ENCODE data around the gene TBC1D25.
A peak's percentile ranks its signal among the peaks of the same experiment; 100 is the strongest.
"Not testable (repeated sequence)": the region's sequence is repeated elsewhere in the genome, so short reads cannot be mapped to it uniquely, and the experiment has no call there.

TBC1D25 gene

GRCh38 chrX:48515842-48516241 lies 23.7 kb upstream of the TBC1D25 start:
- DNase-seq (ENCODE audit: low read depth), result no peak

GRCh38 chrX:48516285-48516684 lies 23.2 kb upstream of the TBC1D25 start:
- no peak for DNase-seq (ENCODE audit: low read depth)

GRCh38 chrX:48516987-48517386 lies 22.5 kb upstream of the TBC1D25 start:
- DNase-seq (ENCODE audit: low read depth), result no peak

GRCh38 chrX:48519481-48519880 lies 20.0 kb upstream of the TBC1D25 start:
- DNase-seq (ENCODE audit: low read depth), result not testable (repeated sequence)

GRCh38 chrX:48520455-48520854 lies 19.1 kb upstream of the TBC1D25 start:
- DNase-seq (ENCODE audit: low read depth), result no peak

- no peak for DNase-seq (ENCODE audit: low read depth)
These were observed 18.6 kb upstream of the TBC1D25 start for GRCh38 chrX:48520976-48521352.

GRCh38 chrX:48521353-48522243 lies 17.9 kb upstream of the TBC1D25 start, which contains the start of gene EBP:
EBP (plus strand) TSS chrX:48521808; CDS start chrX:48523772, 1,964 bp downstream.
- DNase-seq (ENCODE audit: low read depth), result peak; percentile 88

- no peak for DNase-seq (ENCODE audit: low read depth)
These were observed 17.2 kb upstream of the TBC1D25 start for GRCh38 chrX:48522291-48522690.

GRCh38 chrX:48523682-48524081 lies 15.8 kb upstream of the TBC1D25 start:
- DNase-seq (ENCODE audit: low read depth), result no peak

GRCh38 chrX:48525853-48526252 lies 13.7 kb upstream of the TBC1D25 start:
- not testable (repeated sequence) for DNase-seq (ENCODE audit: low read depth)

GRCh38 chrX:48530736-48531135 lies 8.8 kb upstream of the TBC1D25 start:
- no peak for DNase-seq (ENCODE audit: low read depth)

- no peak for DNase-seq (ENCODE audit: low read depth)
These were observed 8.1 kb upstream of the TBC1D25 start for GRCh38 chrX:48531358-48531959.

- no peak for DNase-seq (ENCODE audit: low read depth)
These were observed 7.4 kb upstream of the TBC1D25 start for GRCh38 chrX:48532161-48532560.

- no peak for DNase-seq (ENCODE audit: low read depth)
These were observed 6.3 kb upstream of the TBC1D25 start for GRCh38 chrX:48533165-48533564.

- DNase-seq (ENCODE audit: low read depth), result no peak
These were observed 721 bp upstream of the TBC1D25 start for GRCh38 chrX:48538641-48539344.

- DNase-seq (ENCODE audit: low read depth), result peak; percentile 36
These were observed 488 bp downstream of the TBC1D25 start for GRCh38 chrX:48540028-48540375.

GRCh38 chrX:48540480-48540879 lies 966 bp downstream of the TBC1D25 start:
- no peak for DNase-seq (ENCODE audit: low read depth)

- no peak for DNase-seq (ENCODE audit: low read depth)
These were observed 1.8 kb downstream of the TBC1D25 start for GRCh38 chrX:48541140-48541814.

- DNase-seq (ENCODE audit: low read depth), result no peak
These were observed 9.4 kb downstream of the TBC1D25 start for GRCh38 chrX:48548871-48549270.

GRCh38 chrX:48555731-48556325 lies 16.3 kb downstream of the TBC1D25 start:
- DNase-seq (ENCODE audit: low read depth), result not testable (repeated sequence)

- DNase-seq (ENCODE audit: low read depth), result no peak
These were observed 18.8 kb downstream of the TBC1D25 start for GRCh38 chrX:48558271-48558670.

GRCh38 chrX:48559636-48560035 lies 20.1 kb downstream of the TBC1D25 start:
- DNase-seq (ENCODE audit: low read depth), result no peak
